ENCODE data around the gene HOXD8. TPM values are rescaled to one million over a fixed set of nuclear protein-coding genes. Genes with fewer than 3 reads are reported as not detected.
A peak's percentile ranks its signal among the peaks of the same experiment; 100 is the strongest.

The HOXD8 gene
- total RNA-seq, 1 donor from 2014 or later: not detected

DNA sequence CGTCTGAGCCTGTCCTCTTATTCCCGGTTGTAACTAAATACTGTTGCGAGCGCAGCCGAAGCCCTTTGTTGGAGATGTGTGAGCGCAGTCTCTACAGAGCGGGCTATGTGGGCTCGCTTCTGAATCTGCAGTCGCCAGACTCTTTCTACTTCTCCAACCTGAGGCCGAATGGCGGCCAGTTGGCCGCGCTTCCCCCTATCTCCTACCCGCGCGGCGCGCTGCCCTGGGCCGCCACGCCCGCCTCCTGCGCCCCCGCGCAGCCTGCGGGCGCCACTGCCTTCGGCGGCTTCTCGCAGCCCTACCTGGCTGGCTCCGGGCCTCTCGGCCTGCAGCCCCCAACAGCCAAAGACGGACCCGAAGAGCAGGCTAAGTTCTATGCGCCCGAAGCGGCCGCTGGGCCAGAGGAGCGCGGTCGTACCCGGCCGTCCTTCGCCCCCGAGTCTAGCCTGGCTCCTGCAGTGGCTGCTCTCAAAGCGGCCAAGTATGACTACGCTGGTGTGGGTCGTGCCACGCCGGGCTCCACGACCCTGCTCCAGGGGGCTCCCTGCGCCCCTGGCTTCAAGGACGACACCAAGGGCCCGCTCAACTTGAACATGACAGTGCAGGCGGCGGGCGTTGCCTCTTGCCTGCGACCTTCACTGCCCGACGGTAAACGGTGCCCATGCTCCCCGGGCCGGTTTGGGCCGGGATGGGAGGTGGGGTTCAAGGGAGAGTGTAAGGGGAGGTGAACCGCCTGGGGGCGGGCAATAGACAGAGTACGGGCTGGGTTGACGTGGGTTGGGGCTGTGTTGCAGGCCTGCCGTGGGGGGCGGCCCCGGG lies 29.6 kb upstream of the HOXD8 start, which contains the start of gene HOXD12:
TSS of gene HOXD12 (plus strand) at position 68 of the 819 bp plus-strand sequence. CDS start at position 75, 7 bp downstream.
- Histone ChIP-seq H4K20me1 (ENCODE audit: insufficient read depth, low read length) (peaks cover 5% of the 10 kb centered on the region), H3K79me2 (ENCODE audit: insufficient read depth, low read length) (no peaks in the 10 kb centered on the region), H3K4me3 (ENCODE audit: insufficient read depth, low read depth, low read length) (no peak within 1 kb of the TSS), H3K27me3 (ENCODE audit: insufficient read depth, low read length) (peaks cover 99% of the 10 kb centered on the region), H3K9ac (ENCODE audit: low read length) (no peak within 1 kb of the TSS), H3K27ac (ENCODE audit: low read depth, low read length) (no peak within 1 kb of the TSS), H3K4me2 (ENCODE audit: low read length) (no peak within 1 kb of the TSS), H3K9me3 (ENCODE audit: insufficient read depth, low read depth, low read length) (peaks cover 21% of the 10 kb centered on the region), H2AFZ (ENCODE audit: low read depth, low read length) (no peak within 1 kb of the TSS), H3K36me3 (ENCODE audit: insufficient read depth, low read length) (no peaks in the 10 kb centered on the region), H3K4me1 (ENCODE audit: insufficient read depth, low read length) (peaks cover 7% of the 10 kb centered on the region)
- no peak for FAIRE-seq
- H3K27me3 Mint-ChIP-seq (ENCODE audit: low read depth, unreplicated experiment): peaks cover 92% of the 10 kb centered on the region
- peaks cover 19% of the 10 kb centered on the region for H3K9me3 Mint-ChIP-seq (ENCODE audit: unreplicated experiment)
- H3K36me3 Mint-ChIP-seq (ENCODE audit: low read depth, unreplicated experiment): no peaks in the 10 kb centered on the region
- H3K4me3 Mint-ChIP-seq (ENCODE audit: unreplicated experiment): no peak within 1 kb of the TSS
- DNase-seq (ENCODE audit: low read depth): no peak
- TF ChIP-seq EZH2 (IDR thresholded peaks at IDR 0.05; ENCODE audit: insufficient read depth, low read length): peak; percentile 95
- TF ChIP-seq, protein P1, sequence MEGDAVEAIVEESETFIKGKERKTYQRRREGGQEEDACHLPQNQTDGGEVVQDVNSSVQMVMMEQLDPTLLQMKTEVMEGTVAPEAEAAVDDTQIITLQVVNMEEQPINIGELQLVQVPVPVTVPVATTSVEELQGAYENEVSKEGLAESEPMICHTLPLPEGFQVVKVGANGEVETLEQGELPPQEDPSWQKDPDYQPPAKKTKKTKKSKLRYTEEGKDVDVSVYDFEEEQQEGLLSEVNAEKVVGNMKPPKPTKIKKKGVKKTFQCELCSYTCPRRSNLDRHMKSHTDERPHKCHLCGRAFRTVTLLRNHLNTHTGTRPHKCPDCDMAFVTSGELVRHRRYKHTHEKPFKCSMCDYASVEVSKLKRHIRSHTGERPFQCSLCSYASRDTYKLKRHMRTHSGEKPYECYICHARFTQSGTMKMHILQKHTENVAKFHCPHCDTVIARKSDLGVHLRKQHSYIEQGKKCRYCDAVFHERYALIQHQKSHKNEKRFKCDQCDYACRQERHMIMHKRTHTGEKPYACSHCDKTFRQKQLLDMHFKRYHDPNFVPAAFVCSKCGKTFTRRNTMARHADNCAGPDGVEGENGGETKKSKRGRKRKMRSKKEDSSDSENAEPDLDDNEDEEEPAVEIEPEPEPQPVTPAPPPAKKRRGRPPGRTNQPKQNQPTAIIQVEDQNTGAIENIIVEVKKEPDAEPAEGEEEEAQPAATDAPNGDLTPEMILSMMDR (IDR thresholded peaks at IDR 0.05; ENCODE audit: insufficient read depth, low read depth, low read length): no peak
- peaks cover 6% of the 10 kb centered on the region for H3K4me1 Mint-ChIP-seq (ENCODE audit: low read depth, unreplicated experiment)
- H3K27ac Mint-ChIP-seq (ENCODE audit: unreplicated experiment): peak within 1 kb of the TSS; percentile 69

DNA sequence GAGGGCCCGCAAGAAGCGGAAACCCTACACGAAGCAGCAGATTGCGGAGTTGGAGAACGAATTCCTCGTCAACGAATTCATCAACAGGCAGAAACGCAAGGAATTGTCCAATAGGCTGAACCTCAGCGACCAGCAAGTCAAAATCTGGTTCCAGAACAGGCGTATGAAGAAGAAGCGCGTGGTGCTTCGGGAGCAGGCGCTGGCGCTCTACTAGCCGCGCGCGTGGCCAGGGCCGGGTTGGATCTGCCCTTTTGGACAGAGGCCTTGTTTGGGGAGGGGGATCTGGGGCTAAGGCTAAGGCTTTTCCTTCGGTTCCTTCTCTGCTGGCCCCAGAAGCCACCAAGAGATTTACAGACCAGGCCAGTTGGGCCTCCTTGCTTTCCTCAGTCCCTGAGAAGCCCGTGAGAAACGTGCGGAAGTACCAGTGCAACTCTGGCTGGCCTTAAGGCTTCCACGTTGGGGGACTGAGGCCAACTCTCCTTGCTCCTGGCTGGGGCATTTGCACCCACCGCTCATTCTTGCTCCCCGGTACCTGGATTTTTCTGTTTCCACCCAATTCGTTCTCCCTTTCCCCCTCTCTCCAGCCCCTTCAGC lies 28.9 kb upstream of the HOXD8 start:
- H3K27ac Mint-ChIP-seq (ENCODE audit: unreplicated experiment): peak overlapping the region; percentile 26
- peaks cover 5% of the 10 kb centered on the region for H4K20me1 ChIP-seq (ENCODE audit: insufficient read depth, low read length)
- H3K4me1 ChIP-seq (ENCODE audit: insufficient read depth, low read length): peaks cover 7% of the 10 kb centered on the region
- DNase-seq (ENCODE audit: low read depth) (no peak), FAIRE-seq (no peak)
- H3K79me2 ChIP-seq (ENCODE audit: insufficient read depth, low read length): no peaks in the 10 kb centered on the region
- H3K27ac ChIP-seq (ENCODE audit: low read depth, low read length): no peak overlapping the region
- no peak overlapping the region for H3K4me3 ChIP-seq (ENCODE audit: insufficient read depth, low read depth, low read length)
- peaks cover 98% of the 10 kb centered on the region for H3K27me3 ChIP-seq (ENCODE audit: insufficient read depth, low read length)
- peaks cover 92% of the 10 kb centered on the region for H3K27me3 Mint-ChIP-seq (ENCODE audit: low read depth, unreplicated experiment)
- no peak overlapping the region for H3K4me2 ChIP-seq (ENCODE audit: low read length)
- H2AFZ ChIP-seq (ENCODE audit: low read depth, low read length): no peak overlapping the region
- no peak overlapping the region for H3K9ac ChIP-seq (ENCODE audit: low read length)
- H3K4me3 Mint-ChIP-seq (ENCODE audit: unreplicated experiment): no peak overlapping the region
- peaks cover 6% of the 10 kb centered on the region for H3K4me1 Mint-ChIP-seq (ENCODE audit: low read depth, unreplicated experiment)
- TF ChIP-seq, protein P1 (IDR thresholded peaks at IDR 0.05; ENCODE audit: insufficient read depth, low read depth, low read length): no peak
- peaks cover 21% of the 10 kb centered on the region for H3K9me3 ChIP-seq (ENCODE audit: insufficient read depth, low read depth, low read length)
- H3K36me3 ChIP-seq (ENCODE audit: insufficient read depth, low read length): no peaks in the 10 kb centered on the region
- H3K36me3 Mint-ChIP-seq (ENCODE audit: low read depth, unreplicated experiment): no peaks in the 10 kb centered on the region
- peaks cover 19% of the 10 kb centered on the region for H3K9me3 Mint-ChIP-seq (ENCODE audit: unreplicated experiment)
